HG03108 (cell line): ENCODE data around the gene SMPD2.

Source experiments
- ATAC-seq: cut with Tn5 transposase; IDR thresholded peaks from one replicate; pipeline ENCODE4 v1.9.1; 2021; ENCODE audit warnings: moderate library complexity; ENCODE audit not compliant: unreplicated experiment

Gene SMPD2

GRCh38 chr6:109440331-109441068, at the start of gene SMPD2, which contains the start of gene PPIL6:
TSS of gene SMPD2 (plus strand) at chr6:109440724. CDS start at chr6:109441122, 398 bp downstream.
TSS of gene PPIL6 (minus strand) at chr6:109440628. CDS start at chr6:109440590, 38 bp downstream.
- ATAC-seq, result peak; percentile 89

- no peak for ATAC-seq
Measured at GRCh38 chr6:109393157-109393885, 47.2 kb upstream of the SMPD2 start.

GRCh38 chr6:109393886-109394281, 46.6 kb upstream of the SMPD2 start:
- ATAC-seq, result no peak

GRCh38 chr6:109396046-109396718, 44.3 kb upstream of the SMPD2 start:
- ATAC-seq, result no peak

- ATAC-seq, result no peak
Measured at GRCh38 chr6:109397020-109397419, 43.5 kb upstream of the SMPD2 start.

GRCh38 chr6:109406196-109406595, 34.3 kb upstream of the SMPD2 start:
- ATAC-seq, result no peak

- no peak for ATAC-seq
Measured at GRCh38 chr6:109411034-109411433, 29.5 kb upstream of the SMPD2 start.

- ATAC-seq, result no peak
Measured at GRCh38 chr6:109417646-109418045, 22.9 kb upstream of the SMPD2 start.

- no peak for ATAC-seq
Measured at GRCh38 chr6:109420751-109421150, 19.8 kb upstream of the SMPD2 start.

- ATAC-seq, result no peak
Measured at GRCh38 chr6:109421184-109421583, 19.3 kb upstream of the SMPD2 start.

- ATAC-seq, result no peak
Measured at GRCh38 chr6:109424946-109425345, 15.6 kb upstream of the SMPD2 start.

GRCh38 chr6:109428889-109429477, 11.5 kb upstream of the SMPD2 start:
- no peak for ATAC-seq

GRCh38 chr6:109429496-109429895, 11.0 kb upstream of the SMPD2 start:
- ATAC-seq, result no peak

- no peak for ATAC-seq
Measured at GRCh38 chr6:109434456-109434855, 6.1 kb upstream of the SMPD2 start.

GRCh38 chr6:109436041-109436440, 4.5 kb upstream of the SMPD2 start:
- ATAC-seq, result no peak

- ATAC-seq, result peak; percentile 12
Measured at GRCh38 chr6:109441069-109441816, 719 bp downstream of the SMPD2 start.

GRCh38 chr6:109442393-109442924, 1.9 kb downstream of the SMPD2 start:
- ATAC-seq, result no peak

- ATAC-seq, result no peak
Measured at GRCh38 chr6:109443425-109443950, 3.0 kb downstream of the SMPD2 start.

- ATAC-seq, result no peak
Measured at GRCh38 chr6:109445382-109445781, 4.9 kb downstream of the SMPD2 start.

GRCh38 chr6:109446072-109446471, 5.5 kb downstream of the SMPD2 start:
- ATAC-seq, result no peak
